SK-N-SH (cell line): Measurements from ENCODE around the gene ALPL. TPM values are rescaled to one million over a fixed set of nuclear protein-coding genes. Genes with fewer than 3 reads are reported as not detected.
"Not testable (repeated sequence)": the region's sequence is repeated elsewhere in the genome, so short reads cannot be mapped to it uniquely, and the experiment has no call there.

Source experiments
- CTCF ChIA-PET: fragments of 300-600, 350-600 bp; formaldehyde crosslinking; extraction: SDS; loops from one replicate; lab custom pipeline; 2021; lab: Yijun Ruan, JAX
- POLR2A ChIA-PET: fragments of 350-600 bp; sonication (Branson Sonifier 250); formaldehyde crosslinking; extraction: SDS; loops from one replicate; lab custom pipeline; 2020; ENCODE audit warnings: antibody characterized with exemption, inconsistent platforms; lab: Yijun Ruan, JAX
- DNase-seq: peaks from one replicate; pipeline ENCODE4 v3.0.0; 2012
- H2AFZ ChIP-seq: fragments of 200-600 bp; sonication (generic); 2 replicates; pipeline ENCODE4 v1.8.1; 2016; ENCODE audit warnings: antibody characterized with exemption, mild to moderate bottlenecking, low read depth
- H3F3A ChIP-seq: fragments of 200-600 bp; sonication (generic); replicated peaks from 2 replicates; pipeline ENCODE3; 2016; ENCODE audit warnings: antibody characterized with exemption, mild to moderate bottlenecking; ENCODE audit not compliant: insufficient read depth
- H3K27ac ChIP-seq, 2 experiments: fragments of 200-500 bp in 1 of 2; fragments of 200-600 bp in 1 of 2; sonication (Bioruptor generic) in 1 of 2; sonication (generic), shearing (Covaris generic) in 1 of 2; 2 replicates each; pipeline versions ENCODE4 v1.5.1 to v1.6.1; 2014 to 2016; ENCODE audit warnings: low read depth in 2 of 2, inconsistent platforms in 1 of 2, low read length in 1 of 2, mild to moderate bottlenecking in 1 of 2, mixed read lengths in 1 of 2
- H3K27me3 ChIP-seq: fragments of 200-600 bp; sonication (generic), shearing (Covaris generic); 2 replicates; pipeline ENCODE4 v1.6.1; 2016; ENCODE audit warnings: mixed run types; ENCODE audit not compliant: insufficient read depth
- H3K36me3 ChIP-seq, 2 experiments: fragments of 200-500 bp in 1 of 2; fragments of 200-600 bp in 1 of 2; sonication (Bioruptor generic) in 1 of 2; sonication (generic) in 1 of 2; replicated peaks in 1 of 2; 2 replicates each; pipeline versions ENCODE3 to v1.5.1; 2014 to 2016; ENCODE audit warnings: low read length in 1 of 2, mild to moderate bottlenecking in 1 of 2; ENCODE audit not compliant: insufficient read depth in 2 of 2, control insufficient read depth in 1 of 2
- H3K4me1 ChIP-seq, 2 experiments: fragments of 200-500 bp in 1 of 2; fragments of 200-600 bp in 1 of 2; sonication (Bioruptor generic) in 1 of 2; sonication (generic), shearing (Covaris generic) in 1 of 2; 2 replicates each; pipeline versions ENCODE4 v1.5.1 to v1.6.1; 2014 to 2016; ENCODE audit warnings: low read depth in 1 of 2, low read length in 1 of 2, mixed run types in 1 of 2; ENCODE audit not compliant: insufficient read depth in 2 of 2, control insufficient read depth in 1 of 2
- H3K4me2 ChIP-seq: fragments of 200-600 bp; sonication (generic), shearing (Covaris generic); 2 replicates; pipeline ENCODE4 v1.6.1; 2017; ENCODE audit warnings: mixed run types
- H3K4me3 ChIP-seq, 2 experiments: fragments of 200-500 bp in 1 of 2; fragments of 200-600 bp in 1 of 2; sonication (Bioruptor generic) in 1 of 2; sonication (generic), shearing (Covaris generic) in 1 of 2; 2 replicates each; pipeline versions ENCODE4 v1.5.1 to v1.8.1; 2014 to 2016; ENCODE audit warnings: low read depth in 2 of 2, inconsistent platforms in 1 of 2, low read length in 1 of 2, mild to moderate bottlenecking in 1 of 2, mixed read lengths in 1 of 2, moderate library complexity in 1 of 2
- H3K79me2 ChIP-seq: fragments of 200-600 bp; sonication (generic); 2 replicates; pipeline ENCODE4 v1.8.1; 2017; ENCODE audit warnings: mild to moderate bottlenecking; ENCODE audit not compliant: insufficient read depth
- H3K9ac ChIP-seq: fragments of 200-600 bp; sonication (generic); 2 replicates; pipeline ENCODE4 v1.6.1; 2017; ENCODE audit warnings: mixed run types
- H3K9me2 ChIP-seq: fragments of 200-600 bp; sonication (generic); 2 replicates; pipeline ENCODE4 v1.6.1; 2017; ENCODE audit warnings: mixed run types
- H3K9me3 ChIP-seq: fragments of 200-600 bp; sonication (generic); 2 replicates; pipeline ENCODE4 v1.6.1; 2017; ENCODE audit warnings: mixed run types, mild to moderate bottlenecking, moderate library complexity
- H4K20me1 ChIP-seq: fragments of 200-600 bp; sonication (generic); 2 replicates; pipeline ENCODE4 v1.6.1; 2017; ENCODE audit warnings: mild to moderate bottlenecking, mixed run types; ENCODE audit not compliant: insufficient read depth
- CHD2 ChIP-seq: fragments of 150-350 bp; IDR thresholded peaks from 2 replicates; pipeline ENCODE4 v1.6.1; 2018; ENCODE audit warnings: low read length; ENCODE audit not compliant: partially characterized antibody
- ELF1 ChIP-seq: IDR thresholded peaks from 2 replicates; pipeline ENCODE4 v1.4.0; 2012
- EP300 ChIP-seq, 2 experiments: IDR thresholded peaks; 2 replicates each; pipeline versions ENCODE4 v1.4.0 to v1.6.1; 2012; ENCODE audit warnings: borderline replicate concordance in 1 of 2, low read depth in 1 of 2, low read length in 1 of 2
- FOXM1 ChIP-seq: IDR thresholded peaks from 2 replicates; pipeline ENCODE4 v1.4.0; 2012; ENCODE audit warnings: low read depth, mild to moderate bottlenecking
- GATA2 ChIP-seq: sonication (generic); formaldehyde crosslinking; IDR thresholded peaks from 2 replicates; pipeline ENCODE4 v1.5.0; 2020; ENCODE audit warnings: mild to moderate bottlenecking, missing genetic modification reagents
- JUND ChIP-seq: IDR thresholded peaks from 2 replicates; pipeline ENCODE4 v1.4.0; 2012
- MXI1 ChIP-seq: IDR thresholded peaks from 2 replicates; pipeline ENCODE4 v1.6.1; 2012; ENCODE audit warnings: mild to moderate bottlenecking, low read depth, low read length, improper control_type of control experiment
- NRF1 ChIP-seq: IDR thresholded peaks from 2 replicates; pipeline ENCODE4 v1.6.1; 2012; ENCODE audit warnings: low read depth, mild to moderate bottlenecking, low read length
- POLR2AphosphoS5 ChIP-seq: IDR thresholded peaks from 2 replicates; pipeline ENCODE4 v1.6.1; 2012; ENCODE audit warnings: low read depth, low read length
- RAD21 ChIP-seq: IDR thresholded peaks from 2 replicates; pipeline ENCODE4 v1.6.1; 2012; ENCODE audit warnings: mild to moderate bottlenecking, low read length
- REST ChIP-seq: IDR thresholded peaks from 2 replicates; pipeline ENCODE4 v1.6.1; 2012; ENCODE audit warnings: mild to moderate bottlenecking, low read depth, low read length, moderate library complexity
- RFX5 ChIP-seq: IDR thresholded peaks from 2 replicates; pipeline ENCODE4 v1.6.1; 2012; ENCODE audit warnings: mild to moderate bottlenecking, improper control_type of control experiment, low read length
- SIN3A ChIP-seq: IDR thresholded peaks from 2 replicates; pipeline ENCODE4 v1.6.1; 2012; ENCODE audit warnings: low read depth, mild to moderate bottlenecking, low read length, moderate library complexity, borderline replicate concordance
- SMC3 ChIP-seq: IDR thresholded peaks from 2 replicates; pipeline ENCODE4 v1.6.1; 2012; ENCODE audit warnings: low read depth, low read length, improper control_type of control experiment
- TAF1 ChIP-seq: IDR thresholded peaks from 2 replicates; pipeline ENCODE4 v1.6.1; 2012; ENCODE audit warnings: low read depth, mild to moderate bottlenecking, low read length, moderate library complexity, borderline replicate concordance
- TCF12 ChIP-seq: IDR thresholded peaks from 2 replicates; pipeline ENCODE4 v1.4.0; 2012
- YY1 ChIP-seq: IDR thresholded peaks from 2 replicates; pipeline ENCODE4 v1.4.0; 2012; ENCODE audit warnings: low read depth, mild to moderate bottlenecking
- WGBS: methylation state at CpG from one replicate; pipeline ENCODE4 v1.1.6; 2017; ENCODE audit warnings: low lambda C conversion rate; 5-methylcytosine and 5-hydroxymethylcytosine counted together
- polyA plus RNA-seq, 3 experiments: library from polyadenylated mRNA; depleted of rRNA; stranded (reverse); fragments of >200 nt; gene quantifications; 2 replicates each; pipeline ENCODE4 v1.2.3, GENCODE V29; 2012

ALPL gene
- polyA plus RNA-seq, 1 of the 3 experiments (the other 2 are of a cell fraction), result 0.69 TPM

GRCh38 chr1:21518774-21519455, 9.7 kb downstream of the ALPL start:
- Histone ChIP-seq H2AFZ (no peak overlapping the region), H3K4me2 (no peak overlapping the region), H3K4me3 (no peak overlapping the region), H3K9ac (no peak overlapping the region), H3K9me2 (no peaks in the 10 kb centered on the region), H3K9me3 (no peaks in the 10 kb centered on the region), H3K27me3 (no peaks in the 10 kb centered on the region; the same call in 1 of the 2 replicates), H3K79me2 (no peaks in the 10 kb centered on the region), H3K4me1 (no peaks in the 10 kb centered on the region; a peak in 1 of 4 replicates), H3F3A (no peaks in the 10 kb centered on the region), H4K20me1 (no peaks in the 10 kb centered on the region), H3K36me3 (no peaks in the 10 kb centered on the region), H3K27ac (no peak overlapping the region)
- 89% methylated on average over 16 of the region's 16 CpGs for WGBS
- CTCF ChIA-PET, result interaction anchor here (1.1 to 2.2 kb wide), 7 partner anchors 9 to 324 kb away, joined by 3 to 9 read pairs (median 6); partner anchors contain the start of gene ALPL
- DNase-seq, result no peak
- POLR2A ChIA-PET, result no interaction called here
- TF ChIP-seq MXI1 (no peak), POLR2AphosphoS5 (no peak), SIN3A (no peak), GATA2 (CRISPR knock-in tag) (no peak), ELF1 (no peak), RAD21 (no peak)
- TF ChIP-seq, all 33 proteins: peak for 0

- H3K9me3 ChIP-seq, H3K36me3 ChIP-seq, H2AFZ ChIP-seq, H3K4me2 ChIP-seq, H3K4me1 ChIP-seq, H3K9me2 ChIP-seq, H3F3A ChIP-seq, H3K4me3 ChIP-seq, H3K79me2 ChIP-seq, DNase-seq, POLR2A ChIA-PET, H3K27me3 ChIP-seq, H3K27ac ChIP-seq, H4K20me1 ChIP-seq, H3K9ac ChIP-seq: not testable (repeated sequence)
- 94% methylated on average over 10 of the region's 11 CpGs for WGBS
- CTCF ChIA-PET, result interaction anchor here (1.1 to 2.2 kb wide), 3 partner anchors 16 to 151 kb away, joined by 3 to 9 read pairs (median 3); no protein-coding TSS in a partner anchor
Observed at GRCh38 chr1:21519486-21520070, 10.4 kb downstream of the ALPL start.

- H3K9ac ChIP-seq, result no peak overlapping the region
- H3K4me1 ChIP-seq, result peaks cover 0 to 7% of the 10 kb centered on the region in 2 experiments; a peak in 1 of 4 replicates
- H3K27me3 ChIP-seq, result no peaks in the 10 kb centered on the region
- DNase-seq, result no peak
- no peak overlapping the region for H3K4me2 ChIP-seq
- WGBS, result 78% methylated on average over 16 of the region's 16 CpGs
- no peak overlapping the region for H3K27ac ChIP-seq
- no peak overlapping the region for H3K4me3 ChIP-seq
- H3F3A ChIP-seq, result no peaks in the 10 kb centered on the region
- H3K9me2 ChIP-seq, result no peaks in the 10 kb centered on the region
- POLR2A ChIA-PET, result no interaction called here
- CTCF ChIA-PET, result interaction anchor here (0.9 to 2.3 kb wide), 5 partner anchors 10 to 151 kb away, joined by 3 to 10 read pairs (median 3); no protein-coding TSS in a partner anchor
- no peaks in the 10 kb centered on the region for H3K36me3 ChIP-seq
- H4K20me1 ChIP-seq, result no peaks in the 10 kb centered on the region
- H3K79me2 ChIP-seq, result no peaks in the 10 kb centered on the region
- H3K9me3 ChIP-seq, result no peaks in the 10 kb centered on the region
- no peak overlapping the region for H2AFZ ChIP-seq
- TF ChIP-seq REST, result no peak
- TF ChIP-seq SMC3, result no peak
- no peak for TF ChIP-seq TAF1
- TF ChIP-seq FOXM1, result no peak
- no peak for TF ChIP-seq NRF1
- no peak for TF ChIP-seq RAD21
- TF ChIP-seq RFX5, result no peak
- no peak for TF ChIP-seq YY1
- no peak for TF ChIP-seq CHD2
- TF ChIP-seq TCF12, result peak; percentile 58; the same call in 1 of the 2 replicates
- no peak for TF ChIP-seq EP300 (IDR thresholded peaks at IDR 0.05; ENCODE audit: borderline replicate concordance in 1 of 2, low read depth in 1 of 2, low read length in 1 of 2)
- TF ChIP-seq JUND, result peak; percentile 39; the same call in 1 of the 2 replicates
Observed at GRCh38 chr1:21520899-21521716, 11.9 kb downstream of the ALPL start.
